ENCODE data around the gene RNU7-1.

RNU7-1 gene

GRCh38 chr12:6961695-6962284 lies 18.2 kb downstream of the RNU7-1 start:
- peak; percentile 42 for FAIRE-seq

GRCh38 chr12:6962285-6963015 lies 18.8 kb downstream of the RNU7-1 start:
- DNase-seq (ENCODE audit: extremely low spot score, insufficient read length, low read depth) (no peak), FAIRE-seq (no peak)

More at GRCh38 chr12:6961695-6962284, 18.2 kb downstream of the RNU7-1 start:
- no peak for DNase-seq (ENCODE audit: extremely low spot score, insufficient read length, low read depth)

GRCh38 chr12:6963016-6963731 lies 19.6 kb downstream of the RNU7-1 start:
- FAIRE-seq (no peak), DNase-seq (ENCODE audit: extremely low spot score, insufficient read length, low read depth) (no peak)

- DNase-seq (ENCODE audit: extremely low spot score, insufficient read length, low read depth), result no peak
- no peak for FAIRE-seq
These were observed 20.3 kb downstream of the RNU7-1 start for GRCh38 chr12:6963791-6964413.

DNA sequence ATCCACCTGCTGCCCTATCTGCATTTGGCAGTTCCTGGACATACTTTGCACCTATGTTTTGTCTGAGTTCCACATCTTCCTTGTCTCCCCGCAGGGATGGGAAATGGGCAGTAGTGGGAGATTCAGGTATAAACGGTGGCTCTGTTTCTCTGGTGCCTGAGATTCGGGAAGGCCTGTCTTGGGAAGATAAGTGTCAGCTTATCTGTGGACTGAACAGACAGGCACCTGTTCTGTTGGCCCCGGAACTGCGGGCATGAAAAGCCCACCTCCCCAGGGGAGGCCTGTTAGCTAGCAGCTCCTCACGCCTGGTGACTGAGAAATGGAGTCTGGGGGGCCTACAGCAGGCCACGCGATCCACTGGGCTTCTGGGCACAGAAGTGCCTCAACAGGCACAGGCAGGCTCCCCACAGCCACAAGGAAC lies 21.0 kb downstream of the RNU7-1 start:
- FAIRE-seq, result no peak
- DNase-seq (ENCODE audit: extremely low spot score, insufficient read length, low read depth), result no peak

DNA sequence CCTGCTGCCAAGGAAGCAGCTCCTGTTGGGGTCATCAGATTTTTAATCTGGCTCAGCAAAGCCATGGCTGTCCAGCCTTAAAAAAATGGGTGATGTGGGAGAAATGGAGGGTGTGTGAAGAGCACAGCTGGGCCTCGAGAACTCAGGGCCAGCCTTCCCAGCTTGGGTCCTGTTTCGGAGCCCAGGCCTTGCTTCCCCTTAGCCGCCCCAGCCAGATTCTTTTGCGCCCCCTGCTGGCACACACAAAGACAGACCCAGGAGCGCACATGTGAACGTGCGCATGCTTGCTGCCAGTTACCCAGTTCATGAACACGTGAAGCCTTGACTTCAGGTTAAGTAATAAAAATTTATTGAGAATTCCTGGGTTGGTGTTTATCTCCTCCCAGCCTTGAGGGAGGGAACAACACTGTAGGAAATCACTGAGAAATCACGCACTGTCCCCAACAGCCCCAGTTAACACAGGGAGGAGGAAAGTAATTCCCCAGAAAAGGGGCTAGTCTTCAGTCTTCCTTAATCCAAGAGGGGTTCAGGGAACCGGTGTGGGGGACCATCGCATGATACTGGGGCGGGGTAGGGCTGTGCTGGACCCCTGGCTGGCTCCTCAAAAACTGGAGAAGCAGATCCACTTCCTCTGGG lies 21.5 kb downstream of the RNU7-1 start:
- no peak for DNase-seq (ENCODE audit: extremely low spot score, insufficient read length, low read depth)
- peak; percentile 87 for FAIRE-seq

DNA sequence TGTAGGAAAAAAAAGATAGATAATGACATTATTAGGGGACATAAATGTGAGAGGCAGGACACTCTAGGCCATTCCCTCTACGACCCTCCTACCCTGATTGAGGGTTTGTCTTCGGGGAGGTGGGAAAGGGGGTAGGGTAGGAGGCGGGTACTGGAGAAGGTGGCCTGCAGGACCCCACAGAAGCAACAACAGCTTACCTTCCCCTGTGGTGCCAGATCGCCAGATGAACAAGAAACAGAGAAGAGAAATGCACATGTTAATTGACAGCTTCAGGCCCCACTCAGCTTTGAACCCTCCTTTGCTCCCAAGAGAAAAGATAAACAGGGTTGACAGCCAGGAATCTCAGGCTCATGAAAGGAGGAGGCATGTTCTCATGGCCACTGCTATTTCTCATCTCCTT lies 22.1 kb downstream of the RNU7-1 start:
- no peak for DNase-seq (ENCODE audit: extremely low spot score, insufficient read length, low read depth)
- no peak for FAIRE-seq

GRCh38 chr12:6966351-6966750 lies 22.7 kb downstream of the RNU7-1 start:
- FAIRE-seq (no peak), DNase-seq (ENCODE audit: extremely low spot score, insufficient read length, low read depth) (no peak)

DNA sequence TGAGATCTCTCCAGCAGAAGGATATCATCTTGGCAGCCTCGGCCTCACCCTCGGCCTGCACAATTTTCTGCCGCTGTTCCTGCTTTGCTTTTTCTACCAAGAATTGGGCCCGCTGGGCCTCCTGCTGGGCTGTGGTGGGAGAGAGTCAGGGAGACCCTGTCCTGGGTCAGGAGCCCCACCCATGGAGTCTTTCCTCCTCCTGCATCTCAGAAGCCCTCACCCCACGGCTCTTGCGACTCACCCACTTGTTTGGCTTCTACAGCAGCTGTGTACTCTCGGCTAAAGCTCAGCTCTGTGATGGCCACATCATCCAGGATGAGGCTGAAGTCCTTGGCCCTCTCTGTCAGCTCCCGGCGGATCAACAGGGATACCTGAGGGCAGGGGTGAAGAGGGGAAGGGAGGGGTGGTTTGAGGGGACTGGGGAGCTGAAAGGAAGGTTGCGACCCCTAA lies 24.1 kb downstream of the RNU7-1 start:
- no peak for DNase-seq (ENCODE audit: extremely low spot score, insufficient read length, low read depth)
- FAIRE-seq, result no peak

GRCh38 chr12:6968426-6968825 lies 24.8 kb downstream of the RNU7-1 start:
- DNase-seq (ENCODE audit: extremely low spot score, insufficient read length, low read depth) (no peak), FAIRE-seq (no peak)

DNA sequence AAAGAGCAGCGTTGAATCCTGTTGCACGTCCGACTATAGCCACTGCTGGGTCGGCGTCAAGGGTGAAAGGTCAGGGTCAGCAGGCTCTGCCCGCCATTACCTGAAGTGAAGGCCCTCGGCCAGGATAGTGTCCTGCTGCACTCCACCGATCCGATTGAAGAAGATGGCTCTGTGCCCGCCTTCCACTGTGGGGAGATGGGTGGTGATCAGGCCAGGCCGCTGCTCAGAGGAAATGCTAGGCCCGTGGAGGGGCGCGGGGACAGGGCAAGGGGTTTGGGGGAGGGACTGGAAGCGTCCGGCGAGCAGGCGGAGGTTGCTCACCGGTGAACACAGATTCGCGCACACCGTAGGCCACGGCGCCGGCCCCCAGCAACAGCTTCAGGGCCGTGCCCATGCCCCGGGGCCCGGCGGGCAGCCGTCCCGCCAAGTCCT lies 26.5 kb downstream of the RNU7-1 start:
- DNase-seq (ENCODE audit: extremely low spot score, insufficient read length, low read depth), result no peak
- no peak for FAIRE-seq

DNA sequence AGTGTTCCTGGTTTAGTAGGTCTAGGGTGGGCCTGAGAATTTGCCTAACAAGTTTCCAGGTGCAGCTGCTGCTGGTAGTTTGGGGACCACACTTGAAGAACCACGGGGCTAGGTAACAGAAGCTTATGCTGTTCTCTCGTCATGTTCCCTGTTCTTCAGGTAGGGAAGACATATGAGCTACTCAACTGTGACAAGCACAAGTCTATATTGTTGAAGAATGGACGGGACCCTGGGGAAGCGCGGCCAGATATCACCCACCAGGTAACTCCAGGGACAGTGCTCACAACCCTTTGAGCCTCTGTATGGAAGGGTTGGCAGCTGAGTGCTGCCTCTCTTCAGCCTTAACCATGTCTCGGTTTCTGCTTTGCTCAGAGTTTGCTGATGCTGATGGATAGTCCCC lies 30.6 kb downstream of the RNU7-1 start:
- FAIRE-seq, result no peak

GRCh38 chr12:6975297-6976032 lies 31.8 kb downstream of the RNU7-1 start:
- DNase-seq (ENCODE audit: extremely low spot score, insufficient read length, low read depth) (no peak), FAIRE-seq (no peak)

More for the DNA sequence above, 30.6 kb downstream of the RNU7-1 start:
- no peak for DNase-seq (ENCODE audit: extremely low spot score, insufficient read length, low read depth)

- DNase-seq (ENCODE audit: extremely low spot score, insufficient read length, low read depth), result no peak
- no peak for FAIRE-seq
These were observed 34.0 kb downstream of the RNU7-1 start for GRCh38 chr12:6977653-6978052.

- DNase-seq (ENCODE audit: extremely low spot score, insufficient read length, low read depth) (no peak), FAIRE-seq (no peak)
These were observed 34.6 kb downstream of the RNU7-1 start for GRCh38 chr12:6978188-6978587.

DNA sequence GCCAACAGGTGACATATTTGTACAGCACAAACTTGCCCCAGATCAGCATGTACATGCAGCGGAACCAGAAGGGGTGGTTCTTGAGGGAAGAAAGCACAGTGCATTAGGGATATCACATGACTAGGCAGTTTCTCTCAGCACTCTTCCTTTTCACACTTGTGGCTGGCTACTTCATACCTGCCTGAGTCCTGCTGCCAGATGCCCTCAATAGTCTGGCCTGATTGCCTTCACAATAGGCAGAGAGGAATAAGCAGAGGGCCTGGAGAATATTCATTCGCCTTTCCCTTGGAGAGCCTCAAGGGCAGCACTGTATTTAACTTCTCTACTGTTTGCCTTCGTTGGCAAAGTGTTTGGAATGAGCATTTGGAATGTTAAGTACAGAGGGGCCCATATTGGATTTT lies 35.0 kb downstream of the RNU7-1 start:
- DNase-seq (ENCODE audit: extremely low spot score, insufficient read length, low read depth), result no peak
- FAIRE-seq, result no peak

- no peak for FAIRE-seq
- DNase-seq (ENCODE audit: extremely low spot score, insufficient read length, low read depth), result no peak
These were observed 35.4 kb downstream of the RNU7-1 start for GRCh38 chr12:6979021-6979420.

- DNase-seq (ENCODE audit: extremely low spot score, insufficient read length, low read depth) (no peak), FAIRE-seq (no peak)
These were observed 35.8 kb downstream of the RNU7-1 start for GRCh38 chr12:6979453-6979852.

DNA sequence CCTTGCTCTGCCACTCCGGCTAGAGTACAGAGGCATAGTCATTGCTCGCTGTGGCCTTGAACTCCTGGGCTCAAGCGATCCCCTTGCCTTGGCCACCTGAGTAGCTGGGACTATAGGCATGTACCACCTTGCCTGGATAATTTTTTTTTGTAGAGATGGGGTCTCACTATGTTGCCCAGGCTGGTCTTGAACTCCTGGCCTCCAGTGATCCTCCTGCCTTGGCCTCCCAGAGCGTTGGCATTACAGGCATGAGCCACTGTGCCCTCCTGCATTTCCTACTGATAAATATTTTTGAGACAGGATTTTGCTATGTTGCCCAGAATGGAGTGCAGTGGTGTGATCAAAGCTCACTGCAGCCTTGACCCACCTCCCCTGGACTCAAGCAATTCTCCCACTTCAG lies 36.5 kb downstream of the RNU7-1 start:
- FAIRE-seq, result no peak
- no peak for DNase-seq (ENCODE audit: extremely low spot score, insufficient read length, low read depth)

GRCh38 chr12:6980740-6981139 lies 37.1 kb downstream of the RNU7-1 start:
- FAIRE-seq, result no peak
- DNase-seq (ENCODE audit: extremely low spot score, insufficient read length, low read depth), result no peak

All from GM18507 (cell line).